Muscle layer of colon (tissue), 2 donors: ENCODE measurements around the gene SCYGR2.

ENCODE experiments used
- H3K27ac ChIP-seq: one replicate; pipeline ENCODE4 v1.7.0; 2013; ENCODE audit warnings: low read depth, mild to moderate bottlenecking, low read length, moderate library complexity
- H3K27me3 ChIP-seq, 2 donors: one replicate each; pipeline ENCODE4 v1.7.0; 2013; ENCODE audit warnings: low read length in 2 of 2, mild to moderate bottlenecking in 2 of 2; ENCODE audit not compliant: insufficient read depth in 2 of 2, control insufficient read depth in 1 of 2
- H3K36me3 ChIP-seq: one replicate; pipeline ENCODE4 v1.7.0; 2013; ENCODE audit warnings: mild to moderate bottlenecking, low read length; ENCODE audit not compliant: insufficient read depth
- H3K4me1 ChIP-seq: one replicate; pipeline ENCODE4 v1.7.0; 2013; ENCODE audit warnings: mild to moderate bottlenecking, low read length; ENCODE audit not compliant: insufficient read depth
- H3K4me3 ChIP-seq, 2 donors: one replicate each; pipeline ENCODE4 v1.7.0; 2013; ENCODE audit warnings: low read length in 2 of 2, low read depth in 1 of 2, mild to moderate bottlenecking in 1 of 2, moderate library complexity in 1 of 2
- H3K9ac ChIP-seq: one replicate; pipeline ENCODE4 v1.7.0; 2013; ENCODE audit warnings: low read length
- H3K9me3 ChIP-seq: one replicate; pipeline ENCODE4 v1.7.0; 2013; ENCODE audit warnings: mild to moderate bottlenecking, low read length
- donor health status: abdominal sarcoma.
- donor health status: Adenocarcinoma of cecum.

The SCYGR2 gene

DNA sequence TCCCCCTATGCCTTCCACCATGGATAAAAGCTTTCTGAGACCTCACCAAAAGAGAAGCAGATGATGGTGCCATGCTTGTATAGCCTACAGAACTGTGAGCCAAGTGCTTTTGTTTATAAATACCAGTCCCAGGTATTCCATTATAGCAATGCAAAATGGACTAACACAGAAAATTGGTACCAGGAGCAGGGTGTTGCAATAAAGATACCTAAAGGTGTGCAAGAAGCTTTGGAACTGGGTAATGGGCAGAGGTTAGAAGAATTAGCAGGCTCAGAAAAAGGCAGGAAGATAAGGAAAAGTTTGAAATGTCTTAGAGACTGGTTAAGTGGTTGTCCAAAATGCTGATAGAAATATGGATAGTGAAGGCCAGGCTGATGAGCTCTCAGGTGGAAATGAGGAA, 16.3 kb upstream of the SCYGR2 start:
- Histone ChIP-seq H3K27ac (no peak overlapping the region), H3K4me3 (no peak overlapping the region), H3K9me3 (no peaks in the 10 kb centered on the region), H3K4me1 (no peaks in the 10 kb centered on the region), H3K27me3 (no peaks in the 10 kb centered on the region), H3K9ac (no peak overlapping the region), H3K36me3 (no peaks in the 10 kb centered on the region)

GRCh38 chr2:227592694-227593387, 5.9 kb upstream of the SCYGR2 start:
- no peaks in the 10 kb centered on the region for H3K9me3 ChIP-seq
- no peak overlapping the region for H3K9ac ChIP-seq
- no peaks in the 10 kb centered on the region for H3K4me1 ChIP-seq
- no peak overlapping the region for H3K27ac ChIP-seq
- no peak overlapping the region for H3K4me3 ChIP-seq
- no peaks in the 10 kb centered on the region for H3K36me3 ChIP-seq
- no peaks in the 10 kb centered on the region for H3K27me3 ChIP-seq

DNA sequence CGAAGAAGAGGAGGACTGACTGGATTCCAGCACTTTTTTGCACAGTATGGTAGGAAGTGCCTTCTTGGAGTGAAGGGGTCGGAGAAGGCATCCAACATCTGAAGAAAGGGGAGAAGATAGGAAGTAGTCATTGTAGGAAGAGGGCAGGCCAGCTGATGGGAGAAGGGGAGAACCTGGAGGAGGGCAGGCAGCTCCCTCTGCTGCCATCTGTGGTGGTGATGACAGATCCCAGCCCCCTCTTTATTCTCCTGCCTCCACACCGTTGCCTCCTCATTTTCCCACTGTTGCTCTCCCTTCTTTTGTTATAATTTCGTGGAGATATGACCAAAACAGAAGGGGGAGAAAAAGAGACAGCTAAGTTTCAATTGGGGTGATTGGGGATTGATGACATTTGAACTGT, 2.9 kb upstream of the SCYGR2 start:
- Histone ChIP-seq H3K4me3 (no peak overlapping the region), H3K36me3 (no peaks in the 10 kb centered on the region), H3K27me3 (no peaks in the 10 kb centered on the region), H3K9ac (no peak overlapping the region), H3K4me1 (no peaks in the 10 kb centered on the region), H3K27ac (no peak overlapping the region), H3K9me3 (no peaks in the 10 kb centered on the region)

- Histone ChIP-seq H3K9me3 (no peaks in the 10 kb centered on the region), H3K36me3 (no peaks in the 10 kb centered on the region), H3K27ac (no peak overlapping the region), H3K27me3 (no peaks in the 10 kb centered on the region), H3K9ac (no peak overlapping the region), H3K4me1 (no peaks in the 10 kb centered on the region), H3K4me3 (no peak overlapping the region)
These were observed 1.7 kb upstream of the SCYGR2 start for GRCh38 chr2:227597036-227597435.

GRCh38 chr2:227597998-227598397, 695 bp upstream of the SCYGR2 start:
- Histone ChIP-seq H3K9ac (no peak overlapping the region), H3K9me3 (no peaks in the 10 kb centered on the region), H3K27me3 (no peaks in the 10 kb centered on the region), H3K4me3 (no peak overlapping the region), H3K36me3 (no peaks in the 10 kb centered on the region), H3K4me1 (no peaks in the 10 kb centered on the region), H3K27ac (no peak overlapping the region)

DNA sequence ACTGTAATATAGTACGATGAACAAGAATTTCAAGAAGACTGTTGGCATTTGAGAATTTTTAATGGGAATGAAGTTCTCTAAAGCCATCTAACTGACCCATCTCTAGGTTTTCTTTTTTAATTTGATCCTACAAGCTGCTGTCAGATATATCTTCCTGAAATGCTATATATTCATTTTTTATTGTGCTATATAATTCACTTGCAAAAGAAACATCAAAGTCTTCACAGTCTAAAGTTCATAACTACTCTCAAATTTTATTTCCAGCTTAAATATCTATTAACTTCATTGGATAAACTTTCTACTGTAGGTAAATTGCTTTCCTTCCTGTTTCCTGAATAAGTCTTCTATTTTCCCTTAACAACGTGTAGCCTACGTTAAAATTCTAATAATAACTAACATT, 3.7 kb downstream of the SCYGR2 start:
- no peaks in the 10 kb centered on the region for H3K27me3 ChIP-seq
- no peaks in the 10 kb centered on the region for H3K36me3 ChIP-seq
- H3K9me3 ChIP-seq = no peaks in the 10 kb centered on the region
- H3K4me1 ChIP-seq = no peaks in the 10 kb centered on the region
- H3K4me3 ChIP-seq = no peak overlapping the region
- H3K9ac ChIP-seq = no peak overlapping the region
- no peak overlapping the region for H3K27ac ChIP-seq

GRCh38 chr2:227606476-227606875, 7.8 kb downstream of the SCYGR2 start:
- no peak overlapping the region for H3K4me3 ChIP-seq
- no peaks in the 10 kb centered on the region for H3K27me3 ChIP-seq
- H3K4me1 ChIP-seq = no peaks in the 10 kb centered on the region
- no peak overlapping the region for H3K9ac ChIP-seq
- no peak overlapping the region for H3K27ac ChIP-seq
- H3K9me3 ChIP-seq = no peaks in the 10 kb centered on the region
- no peaks in the 10 kb centered on the region for H3K36me3 ChIP-seq

DNA sequence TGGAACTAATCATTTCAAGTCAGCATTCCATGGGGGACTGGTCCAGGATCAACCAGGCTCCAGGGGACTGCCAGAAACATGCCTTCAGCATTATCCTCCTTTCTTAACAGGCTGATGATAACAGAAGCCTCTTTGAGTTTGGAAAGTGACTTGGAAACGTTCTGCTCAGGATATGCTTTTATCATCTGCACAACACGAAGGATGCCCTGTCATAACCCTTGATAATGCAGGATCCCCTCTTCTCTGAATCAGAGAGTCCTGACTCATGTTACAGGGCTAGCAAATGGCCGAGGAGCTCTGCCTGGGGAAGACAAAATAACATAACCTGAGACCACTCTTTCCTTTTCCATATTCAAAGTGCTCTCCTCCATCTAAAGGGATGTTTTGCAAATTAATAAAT, 9.2 kb downstream of the SCYGR2 start:
- Histone ChIP-seq H3K27ac (no peak overlapping the region), H3K9me3 (no peaks in the 10 kb centered on the region), H3K36me3 (no peaks in the 10 kb centered on the region), H3K4me1 (no peaks in the 10 kb centered on the region), H3K27me3 (no peaks in the 10 kb centered on the region), H3K9ac (no peak overlapping the region), H3K4me3 (no peak overlapping the region)

DNA sequence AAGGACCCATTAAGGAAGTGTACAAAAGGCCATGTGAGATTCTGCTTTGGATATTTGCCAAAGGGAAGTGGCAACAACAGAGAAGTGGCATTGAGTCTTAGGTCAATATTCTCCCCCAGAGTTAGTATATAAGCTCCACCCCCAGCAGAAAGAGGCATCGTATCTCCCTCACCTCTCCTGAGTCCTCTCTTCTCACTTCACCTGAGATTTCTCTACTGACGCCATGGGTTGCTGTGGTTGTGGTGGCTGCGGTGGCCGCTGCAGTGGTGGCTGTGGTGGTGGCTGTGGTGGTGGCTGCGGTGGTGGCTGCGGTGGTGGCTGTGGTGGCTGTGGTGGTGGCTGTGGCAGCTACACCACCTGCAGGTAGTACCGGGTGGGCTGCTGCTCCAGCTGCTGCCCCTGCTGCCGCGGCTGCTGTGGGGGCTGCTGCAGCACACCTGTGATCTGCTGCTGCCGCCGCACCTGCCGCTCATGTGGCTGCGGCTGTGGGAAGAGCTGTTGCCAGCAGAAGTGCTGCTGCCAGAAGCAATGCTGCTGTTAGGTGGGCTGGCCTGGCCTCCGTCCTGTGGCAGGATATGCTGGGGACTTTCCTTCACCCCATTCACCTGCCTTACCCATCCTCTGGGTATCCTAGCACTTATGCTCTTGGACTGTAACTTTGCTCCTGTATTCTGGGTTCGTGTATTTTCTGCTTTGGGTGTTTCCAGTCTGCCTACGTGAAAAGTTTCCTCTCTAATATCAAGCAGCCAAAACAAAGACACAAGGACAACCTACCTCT, 10.1 kb downstream of the SCYGR2 start:
- Histone ChIP-seq H3K36me3 (no peaks in the 10 kb centered on the region), H3K4me3 (no peak overlapping the region), H3K4me1 (no peaks in the 10 kb centered on the region)

DNA sequence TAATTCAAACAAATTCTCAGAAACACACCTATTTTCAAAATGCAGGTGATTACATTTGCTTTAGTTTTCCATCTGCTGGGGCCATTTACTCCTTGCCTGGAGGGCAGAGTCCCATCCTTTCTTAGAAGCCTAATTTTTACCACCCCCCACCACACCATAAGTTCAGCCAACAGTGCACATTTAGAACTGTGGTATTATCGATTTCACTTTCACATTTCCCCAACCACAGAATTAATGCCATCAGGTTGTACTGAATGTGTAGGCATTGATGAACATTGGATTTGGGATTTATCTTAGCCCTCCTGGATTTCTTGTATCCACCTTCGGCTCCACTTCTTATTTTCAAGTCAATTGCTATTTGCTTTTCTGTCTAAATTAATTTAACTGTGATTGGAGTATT, 11.4 kb downstream of the SCYGR2 start:
- H3K27me3 ChIP-seq = no peaks in the 10 kb centered on the region
- no peaks in the 10 kb centered on the region for H3K9me3 ChIP-seq
- H3K4me1 ChIP-seq = no peaks in the 10 kb centered on the region
- H3K36me3 ChIP-seq = no peaks in the 10 kb centered on the region
- no peak overlapping the region for H3K27ac ChIP-seq
- H3K9ac ChIP-seq = no peak overlapping the region
- no peak overlapping the region for H3K4me3 ChIP-seq

More for the DNA sequence above, 10.1 kb downstream of the SCYGR2 start:
- H3K27ac ChIP-seq = no peak overlapping the region
- H3K27me3 ChIP-seq = no peaks in the 10 kb centered on the region
- no peak overlapping the region for H3K9ac ChIP-seq
- H3K9me3 ChIP-seq = no peaks in the 10 kb centered on the region

- H3K4me1 ChIP-seq = no peaks in the 10 kb centered on the region
- no peak overlapping the region for H3K9ac ChIP-seq
- no peaks in the 10 kb centered on the region for H3K36me3 ChIP-seq
- no peak overlapping the region for H3K27ac ChIP-seq
- no peaks in the 10 kb centered on the region for H3K9me3 ChIP-seq
- H3K27me3 ChIP-seq = no peaks in the 10 kb centered on the region
- no peak overlapping the region for H3K4me3 ChIP-seq
These were observed 14.0 kb downstream of the SCYGR2 start for GRCh38 chr2:227612546-227613271.
